ENCODE measurements around the gene LIMS2.

DNA sequence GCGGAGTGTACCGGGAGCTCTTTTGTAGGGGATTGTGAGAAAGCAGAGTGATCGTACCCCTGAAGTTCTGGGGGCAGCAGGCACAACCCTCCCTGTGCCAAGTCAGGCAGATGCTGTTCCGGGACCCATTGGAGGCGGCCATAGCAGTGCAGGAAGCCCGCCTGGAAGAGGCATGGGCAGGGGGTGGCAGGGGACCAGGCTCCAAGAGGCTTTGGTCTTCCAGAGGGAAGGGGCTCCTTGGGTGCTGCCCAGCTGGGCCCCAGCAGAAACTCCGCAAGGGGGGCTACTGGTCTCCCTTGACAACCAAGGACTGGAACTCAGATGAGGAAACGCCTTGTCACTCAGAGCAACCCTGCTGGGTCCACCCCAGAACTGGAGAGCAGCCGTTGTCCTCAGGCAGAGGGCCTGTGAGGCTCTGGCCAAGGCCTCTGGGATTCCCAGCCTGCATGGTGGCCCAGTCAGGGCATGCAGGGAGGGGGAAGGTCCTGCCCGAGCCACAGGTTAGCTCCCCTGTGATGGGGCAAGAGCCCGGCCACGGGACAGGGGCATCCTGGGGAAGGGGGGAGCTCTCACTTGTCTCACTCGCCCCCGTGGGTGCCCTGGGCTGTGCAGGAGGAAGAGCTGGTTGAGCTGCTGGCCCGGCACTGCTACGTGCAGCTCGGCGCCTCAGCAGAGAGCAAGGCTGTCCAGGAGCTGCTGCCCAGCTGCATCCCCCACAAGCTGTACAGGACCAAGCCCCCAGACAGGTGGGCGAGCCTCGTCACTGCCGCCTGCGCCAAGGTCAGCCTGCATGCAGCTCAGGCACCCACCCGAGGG, 50.4 kb downstream of the LIMS2 start:
- TF ChIP-seq CTCF (IDR thresholded peaks at IDR 0.05) (no peak), POLR2A (IDR thresholded peaks at IDR 0.05) (no peak)

Measured in right lobe of liver (tissue), 4 donors.